Activated CD4-positive, alpha-beta T cell treated with anti-CD3 and anti-CD28 coated beads, Interleukin-2, amount 50 U/mL, for 24 hours (primary cell): ENCODE results near the gene RAB3C.

ENCODE experiments used
- DNase-seq, 2 donors: peaks; one replicate each; pipeline ENCODE4 v3.0.0-alpha.2; 2020; ENCODE audit warnings: low read depth in 1 of 2, low spot score in 1 of 2

Gene RAB3C

GRCh38 chr5:58765058-58765457 lies 182.2 kb downstream of the RAB3C start:
- no peak for DNase-seq

- DNase-seq: no peak
These were observed 184.2 kb downstream of the RAB3C start for GRCh38 chr5:58767104-58767503.

GRCh38 chr5:58770136-58770535 lies 187.3 kb downstream of the RAB3C start:
- DNase-seq: no peak

- DNase-seq: no peak
These were observed 188.9 kb downstream of the RAB3C start for GRCh38 chr5:58771796-58772195.

GRCh38 chr5:58773744-58774441 lies 191.0 kb downstream of the RAB3C start:
- DNase-seq: no peak

GRCh38 chr5:58774937-58775336 lies 192.1 kb downstream of the RAB3C start:
- DNase-seq: no peak

GRCh38 chr5:58775701-58776262 lies 192.9 kb downstream of the RAB3C start:
- DNase-seq: no peak

GRCh38 chr5:58776559-58776958 lies 193.7 kb downstream of the RAB3C start:
- no peak for DNase-seq

GRCh38 chr5:58778888-58779287 lies 196.0 kb downstream of the RAB3C start:
- no peak for DNase-seq

GRCh38 chr5:58786035-58786434 lies 203.2 kb downstream of the RAB3C start:
- no peak for DNase-seq

GRCh38 chr5:58786711-58787303 lies 203.9 kb downstream of the RAB3C start:
- DNase-seq: no peak

- DNase-seq: no peak
These were observed 205.1 kb downstream of the RAB3C start for GRCh38 chr5:58787987-58788386.

GRCh38 chr5:58793888-58794657 lies 211.2 kb downstream of the RAB3C start:
- DNase-seq: no peak

GRCh38 chr5:58794875-58795274 lies 212.0 kb downstream of the RAB3C start:
- DNase-seq: peak in 1 of 2 donors; percentile 8

- no peak for DNase-seq
These were observed 212.5 kb downstream of the RAB3C start for GRCh38 chr5:58795327-58795726.

GRCh38 chr5:58797021-58797420 lies 214.1 kb downstream of the RAB3C start:
- DNase-seq: no peak

GRCh38 chr5:58800356-58800755 lies 217.5 kb downstream of the RAB3C start:
- no peak for DNase-seq

- DNase-seq: no peak
These were observed 218.1 kb downstream of the RAB3C start for GRCh38 chr5:58800861-58801540.

- DNase-seq: no peak
These were observed 220.2 kb downstream of the RAB3C start for GRCh38 chr5:58803056-58803455.

GRCh38 chr5:58804291-58804690 lies 221.4 kb downstream of the RAB3C start:
- DNase-seq: no peak

GRCh38 chr5:58810086-58810485 lies 227.2 kb downstream of the RAB3C start:
- no peak for DNase-seq
